GM18499 (cell line): ENCODE measurements around the gene MAF.

Experiments used
- ATAC-seq: cut with Tn5 transposase; IDR thresholded peaks from one replicate; pipeline ENCODE4 v1.9.1; 2021; ENCODE audit warnings: moderate number of reproducible peaks; ENCODE audit not compliant: insufficient read depth, unreplicated experiment

The MAF gene

DNA sequence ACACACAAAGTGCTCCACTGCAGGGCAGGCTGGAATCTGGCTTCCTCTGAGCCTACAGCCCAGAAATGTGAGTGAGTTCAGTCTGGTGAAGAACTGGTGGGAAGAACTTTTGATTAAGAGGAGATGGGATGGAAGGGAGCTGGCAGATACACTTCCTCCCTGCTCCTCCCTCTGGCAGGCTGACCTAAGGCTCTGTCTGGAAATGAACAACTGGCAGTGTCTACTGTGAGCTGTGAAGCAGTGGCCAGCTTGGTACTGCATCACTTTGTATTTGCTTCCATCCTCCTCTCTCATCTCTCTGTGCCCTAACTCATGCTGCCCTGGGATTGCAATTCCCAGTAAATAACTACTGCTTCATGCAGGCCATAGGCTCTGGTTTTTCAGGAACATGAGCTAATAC lies 45.6 kb downstream of the MAF start:
- ATAC-seq, result no peak

DNA sequence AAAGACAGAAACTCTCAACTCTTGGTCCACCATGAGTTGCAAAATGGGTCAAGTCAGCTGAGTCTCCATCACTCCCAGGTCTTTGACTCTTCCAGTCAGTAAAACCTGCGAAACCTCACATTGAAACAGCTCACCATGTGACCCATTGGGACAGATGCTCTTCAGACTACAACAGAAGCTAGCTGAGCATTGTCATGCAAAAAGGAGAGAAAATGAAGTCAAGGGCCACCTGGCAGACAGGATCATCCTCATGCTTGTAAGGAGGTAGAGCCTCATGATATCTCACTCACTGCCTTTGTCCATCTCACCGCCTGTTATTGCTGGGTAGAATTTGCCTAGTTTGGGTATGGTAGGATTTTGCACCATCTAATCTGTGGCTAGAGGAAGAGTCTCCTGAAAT lies 50.2 kb downstream of the MAF start:
- ATAC-seq, result no peak

DNA sequence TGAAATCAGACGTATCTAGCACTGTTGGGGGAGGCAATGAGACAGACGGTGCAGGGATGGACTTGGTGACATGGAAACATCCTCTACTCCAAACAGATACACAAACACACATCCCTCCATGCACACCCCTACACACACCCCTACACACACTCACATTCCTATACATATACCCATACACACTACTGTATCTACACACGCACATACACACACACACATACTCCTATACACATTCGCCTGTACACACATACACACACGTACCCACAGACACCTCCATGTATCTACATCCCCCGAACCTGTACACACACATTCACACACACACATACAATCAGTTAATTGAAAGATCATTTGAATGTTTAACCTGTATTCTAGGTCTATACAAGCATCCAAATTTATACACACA lies 53.5 kb downstream of the MAF start:
- ATAC-seq, result no peak
